HL-60 (cell line): ENCODE measurements around the gene TMC4.
"Not testable (repeated sequence)": the region's sequence is repeated elsewhere in the genome, so short reads cannot be mapped to it uniquely, and the experiment has no call there.

ENCODE experiments used
- DNase-seq, 2 experiments: peaks; one replicate each; pipeline ENCODE4 v3.0.0-alpha.2; 2010 to 2020; ENCODE audit warnings: low read depth in 1 of 2, low spot score in 1 of 2
- H3K27ac ChIP-seq: fragments of 250-450 bp; sonication (Bioruptor Pico); replicated peaks from 2 replicates; pipeline ENCODE4 v1.5.1; 2020; ENCODE audit warnings: mild to moderate bottlenecking, moderate library complexity
- H3K27me3 ChIP-seq: fragments of 250-450 bp; sonication (Bioruptor Pico); 2 replicates; pipeline ENCODE4 v1.5.1; 2021; ENCODE audit warnings: mild to moderate bottlenecking, moderate library complexity; ENCODE audit not compliant: insufficient read depth, poor library complexity, severe bottlenecking
- H3K4me3 ChIP-seq: replicated peaks from 2 replicates; pipeline ENCODE4 v1.5.1; 2011; ENCODE audit warnings: mild to moderate bottlenecking, control low read depth, low read length; ENCODE audit not compliant: insufficient read depth
- GABPA ChIP-seq: IDR thresholded peaks from 2 replicates; pipeline ENCODE4 v1.6.1; 2012; ENCODE audit warnings: low read depth
- POLR2AphosphoS5 ChIP-seq: IDR thresholded peaks from 2 replicates; pipeline ENCODE4 v1.6.1; 2012; ENCODE audit warnings: low read depth
- REST ChIP-seq: IDR thresholded peaks from 2 replicates; pipeline ENCODE4 v1.6.1; 2012; ENCODE audit warnings: low read depth; ENCODE audit not compliant: insufficient replicate concordance
- SPI1 ChIP-seq: IDR thresholded peaks from 2 replicates; pipeline ENCODE4 v1.6.1; 2012; ENCODE audit warnings: low read depth, mild to moderate bottlenecking, borderline replicate concordance
- long read RNA-seq: library from polyadenylated mRNA; unstranded; transcript quantifications from one replicate; pipeline ENCODE4 v2.0.0, GENCODE V29; 2020

TMC4 gene, protein sequence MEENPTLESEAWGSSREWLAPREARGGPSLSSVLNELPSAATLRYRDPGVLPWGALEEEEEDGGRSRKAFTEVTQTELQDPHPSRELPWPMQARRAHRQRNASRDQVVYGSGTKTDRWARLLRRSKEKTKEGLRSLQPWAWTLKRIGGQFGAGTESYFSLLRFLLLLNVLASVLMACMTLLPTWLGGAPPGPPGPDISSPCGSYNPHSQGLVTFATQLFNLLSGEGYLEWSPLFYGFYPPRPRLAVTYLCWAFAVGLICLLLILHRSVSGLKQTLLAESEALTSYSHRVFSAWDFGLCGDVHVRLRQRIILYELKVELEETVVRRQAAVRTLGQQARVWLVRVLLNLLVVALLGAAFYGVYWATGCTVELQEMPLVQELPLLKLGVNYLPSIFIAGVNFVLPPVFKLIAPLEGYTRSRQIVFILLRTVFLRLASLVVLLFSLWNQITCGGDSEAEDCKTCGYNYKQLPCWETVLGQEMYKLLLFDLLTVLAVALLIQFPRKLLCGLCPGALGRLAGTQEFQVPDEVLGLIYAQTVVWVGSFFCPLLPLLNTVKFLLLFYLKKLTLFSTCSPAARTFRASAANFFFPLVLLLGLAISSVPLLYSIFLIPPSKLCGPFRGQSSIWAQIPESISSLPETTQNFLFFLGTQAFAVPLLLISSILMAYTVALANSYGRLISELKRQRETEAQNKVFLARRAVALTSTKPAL
- long read RNA-seq, result 0 reads

DNA sequence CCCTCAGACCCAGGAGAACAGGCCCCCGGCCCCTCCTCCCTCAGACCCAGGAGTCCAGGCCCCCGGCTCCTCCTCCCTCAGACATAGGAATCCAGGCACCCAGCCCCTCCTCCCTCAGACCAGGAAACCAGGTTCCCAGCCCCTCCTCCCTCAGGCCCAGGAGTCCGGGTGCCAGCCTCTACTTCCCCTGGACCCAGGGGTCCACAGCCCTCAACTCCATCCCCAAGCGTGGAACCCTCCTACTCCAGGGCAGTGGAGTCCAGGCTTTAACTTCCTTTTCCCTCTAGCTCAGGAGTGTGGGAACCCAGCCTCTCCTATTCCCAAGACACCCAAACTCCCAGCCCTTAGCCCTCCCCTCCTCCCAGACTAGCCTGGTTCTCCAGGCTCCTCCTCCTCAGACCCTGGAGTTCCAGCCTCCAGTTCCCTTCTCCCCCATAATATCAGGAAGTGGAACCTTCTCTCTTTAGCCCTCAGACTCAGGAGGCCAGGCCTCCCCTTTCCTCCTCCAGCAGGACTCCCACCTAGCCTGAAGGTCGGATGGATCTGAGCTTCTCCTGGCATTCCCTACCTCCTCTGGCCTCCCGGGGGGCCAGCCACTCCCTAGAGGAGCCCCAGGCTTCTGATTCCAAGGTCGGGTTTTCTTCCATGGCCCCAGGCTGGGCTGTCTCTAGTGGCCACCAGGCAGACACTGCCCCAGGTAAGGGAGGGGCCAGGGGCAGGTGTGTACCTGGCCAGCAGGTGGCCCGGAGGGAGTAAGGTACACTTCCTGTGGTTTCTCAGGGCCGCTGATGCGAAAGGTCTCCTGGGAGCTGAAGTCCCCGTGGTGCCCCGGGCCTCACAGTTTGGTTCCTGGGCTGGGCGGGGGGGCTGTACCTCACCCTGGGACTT is at the start of gene TMC4:
TSS of gene TMC4 (minus strand) at position 690 of the 888 bp plus-strand sequence. CDS start at position 647, 43 bp downstream.
- no peaks in the 10 kb centered on the region for H3K27me3 ChIP-seq
- no peak within 1 kb of the TSS for H3K4me3 ChIP-seq
- no peak for DNase-seq
- TF ChIP-seq REST (no peak), SPI1 (peak; percentile 14; the same call in 1 of the 2 replicates)
- H3K27ac ChIP-seq, result no peak within 1 kb of the TSS

DNA sequence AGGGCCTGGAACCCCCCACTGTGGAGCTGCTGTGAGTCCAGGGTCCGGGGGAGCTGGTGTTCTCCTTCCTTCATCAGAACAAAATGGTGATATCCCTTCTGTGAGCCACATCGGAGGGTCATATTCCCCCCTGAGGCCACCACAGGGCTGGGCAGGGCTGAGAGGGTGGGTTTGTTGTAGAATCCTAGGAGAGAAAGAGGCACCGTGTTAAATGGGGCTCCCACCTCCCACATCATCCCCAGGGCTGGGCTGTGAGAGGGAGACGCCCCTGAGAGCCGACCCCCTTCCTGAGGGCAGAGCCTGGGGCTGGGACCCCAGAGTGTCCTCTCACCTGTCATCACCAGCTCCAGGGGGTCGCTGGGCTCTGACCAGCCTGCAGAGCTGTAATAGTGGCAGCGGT is 49.0 kb upstream of the TMC4 start:
- not testable (repeated sequence) for H3K4me3 ChIP-seq, H3K27ac ChIP-seq, DNase-seq, H3K27me3 ChIP-seq

DNA sequence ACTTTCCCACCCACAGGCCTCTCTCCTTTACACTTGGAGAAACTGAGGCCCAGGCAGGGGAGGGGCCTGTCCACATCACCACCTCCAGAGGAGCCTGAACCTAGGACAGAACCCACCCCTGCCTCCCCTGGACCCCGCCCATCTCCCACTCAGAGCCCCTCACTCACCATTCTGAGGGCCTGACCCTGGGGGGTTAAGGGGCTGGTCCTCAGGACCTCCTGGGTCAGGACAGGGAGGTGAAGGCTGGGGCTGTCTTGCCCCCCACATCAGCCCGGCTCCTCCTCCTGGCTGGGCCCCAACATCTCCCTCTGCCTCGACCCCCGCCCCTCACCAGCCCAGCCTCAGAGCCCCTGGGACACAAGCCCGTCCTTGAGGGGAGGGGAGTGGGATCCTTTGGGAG is 46.7 kb upstream of the TMC4 start:
- not testable (repeated sequence) for DNase-seq, H3K27ac ChIP-seq, H3K27me3 ChIP-seq, H3K4me3 ChIP-seq

DNA sequence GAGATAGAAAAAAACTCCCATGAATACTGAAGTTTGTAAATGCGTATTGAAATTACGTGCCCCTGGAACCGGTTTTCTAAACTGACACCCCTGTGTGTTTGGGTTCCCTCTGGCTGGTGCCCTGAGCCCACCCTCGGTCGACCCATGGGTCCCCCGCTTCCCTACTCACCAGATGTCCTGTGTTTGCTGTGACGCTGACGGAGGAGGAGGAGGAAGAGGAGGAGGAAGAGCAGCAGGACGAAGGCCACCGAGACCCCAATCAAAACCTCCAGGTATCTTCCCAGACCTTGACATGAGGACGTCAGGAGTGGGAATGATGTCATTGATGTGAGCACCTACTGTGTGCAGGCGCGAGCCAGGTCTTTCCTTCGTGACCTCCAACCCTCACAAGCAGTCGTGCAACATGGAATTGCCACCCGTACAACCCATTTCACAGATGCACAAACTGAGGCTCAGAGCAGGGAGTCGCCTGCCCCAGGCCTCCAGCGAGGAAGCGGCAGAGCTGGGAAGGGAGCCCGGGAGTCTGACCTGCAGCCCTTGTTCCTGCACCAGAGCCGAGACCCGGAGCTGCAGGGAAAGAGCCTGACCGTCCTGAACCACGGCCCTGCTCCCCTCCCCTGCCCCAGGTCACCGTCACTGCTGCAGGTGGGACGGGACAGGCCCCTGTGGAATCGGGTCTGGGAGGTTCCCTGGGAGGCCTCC is 46.2 kb upstream of the TMC4 start:
- Histone ChIP-seq H3K27ac (no peak overlapping the region), H3K4me3 (no peak overlapping the region), H3K27me3 (no peaks in the 10 kb centered on the region)
- no peak for DNase-seq
- TF ChIP-seq POLR2AphosphoS5, result no peak

GRCh38 chr19:54218259-54218658 is 45.3 kb upstream of the TMC4 start:
- Histone ChIP-seq H3K4me3 (no peak overlapping the region), H3K27me3 (no peaks in the 10 kb centered on the region), H3K27ac (no peak overlapping the region)
- no peak for DNase-seq
- no peak for TF ChIP-seq SPI1
- TF ChIP-seq POLR2AphosphoS5, result no peak
- no peak for TF ChIP-seq GABPA
- no peak for TF ChIP-seq REST

- not testable (repeated sequence) for H3K27ac ChIP-seq, H3K27me3 ChIP-seq, DNase-seq, H3K4me3 ChIP-seq
Measured at GRCh38 chr19:54217517-54218247, 44.7 kb upstream of the TMC4 start.
